ENCODE results near the gene LMO2.

The LMO2 gene

DNA sequence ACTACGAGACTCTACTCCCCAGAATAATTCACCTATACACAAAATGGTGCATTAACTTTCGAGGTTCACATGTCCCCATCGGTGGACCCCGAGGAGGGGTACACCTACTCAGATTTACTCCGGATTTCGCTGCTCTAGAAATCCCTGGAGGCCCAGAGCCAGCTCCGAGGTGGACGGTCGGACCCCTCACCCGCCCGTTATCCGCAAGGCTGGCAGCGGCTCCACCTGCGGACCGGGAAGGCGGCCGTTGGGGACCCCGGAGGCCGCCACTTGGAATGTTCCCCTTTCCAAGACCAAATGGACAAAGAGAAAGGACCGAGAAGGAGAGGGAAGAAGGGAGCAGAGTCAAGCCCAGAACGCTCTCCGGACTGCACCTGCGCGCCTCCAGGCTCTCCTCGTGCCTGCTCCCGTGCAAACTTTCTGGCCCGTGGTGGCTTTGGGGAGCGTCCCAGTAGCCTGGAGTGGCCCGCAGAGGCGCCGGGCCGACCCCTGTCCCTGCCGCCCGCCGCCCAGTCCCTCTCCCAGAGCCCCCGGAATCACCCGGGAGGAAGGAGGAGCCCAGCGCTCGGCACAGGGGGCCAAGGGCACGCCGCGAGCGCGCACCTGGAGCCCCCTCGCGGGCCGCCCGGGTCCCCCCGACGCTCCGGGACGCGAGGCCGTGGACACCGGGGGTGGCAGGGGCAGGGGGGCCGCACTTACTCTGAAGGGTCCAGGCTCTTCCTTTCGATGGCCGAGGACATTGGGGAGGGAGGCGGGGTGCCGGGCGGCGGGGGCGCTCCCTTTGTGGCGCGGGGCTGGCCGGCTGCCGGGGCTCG is 23.0 kb downstream of the LMO2 start:
- intact Hi-C loops (cut with DNase I; ENCODE audit: low total_unique reads): no loop called here
- Histone ChIP-seq H3K4me1 (peaks cover 0 to 22% (median 14%) of the 10 kb centered on the region in 4 donors), H3K27me3 (peaks cover 0 to 51% of the 10 kb centered on the region in 2 donors), H3K36me3 (no peaks in the 10 kb centered on the region), H3K4me3 (peak overlapping the region; percentile 52 to 63), H3K9me3 (no peaks in the 10 kb centered on the region), H3K27ac (peak overlapping the region; percentile 30 to 44)
- DNase-seq: no peak
- TF ChIP-seq, protein P1, sequence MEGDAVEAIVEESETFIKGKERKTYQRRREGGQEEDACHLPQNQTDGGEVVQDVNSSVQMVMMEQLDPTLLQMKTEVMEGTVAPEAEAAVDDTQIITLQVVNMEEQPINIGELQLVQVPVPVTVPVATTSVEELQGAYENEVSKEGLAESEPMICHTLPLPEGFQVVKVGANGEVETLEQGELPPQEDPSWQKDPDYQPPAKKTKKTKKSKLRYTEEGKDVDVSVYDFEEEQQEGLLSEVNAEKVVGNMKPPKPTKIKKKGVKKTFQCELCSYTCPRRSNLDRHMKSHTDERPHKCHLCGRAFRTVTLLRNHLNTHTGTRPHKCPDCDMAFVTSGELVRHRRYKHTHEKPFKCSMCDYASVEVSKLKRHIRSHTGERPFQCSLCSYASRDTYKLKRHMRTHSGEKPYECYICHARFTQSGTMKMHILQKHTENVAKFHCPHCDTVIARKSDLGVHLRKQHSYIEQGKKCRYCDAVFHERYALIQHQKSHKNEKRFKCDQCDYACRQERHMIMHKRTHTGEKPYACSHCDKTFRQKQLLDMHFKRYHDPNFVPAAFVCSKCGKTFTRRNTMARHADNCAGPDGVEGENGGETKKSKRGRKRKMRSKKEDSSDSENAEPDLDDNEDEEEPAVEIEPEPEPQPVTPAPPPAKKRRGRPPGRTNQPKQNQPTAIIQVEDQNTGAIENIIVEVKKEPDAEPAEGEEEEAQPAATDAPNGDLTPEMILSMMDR (IDR thresholded peaks at IDR 0.05): no peak

DNA sequence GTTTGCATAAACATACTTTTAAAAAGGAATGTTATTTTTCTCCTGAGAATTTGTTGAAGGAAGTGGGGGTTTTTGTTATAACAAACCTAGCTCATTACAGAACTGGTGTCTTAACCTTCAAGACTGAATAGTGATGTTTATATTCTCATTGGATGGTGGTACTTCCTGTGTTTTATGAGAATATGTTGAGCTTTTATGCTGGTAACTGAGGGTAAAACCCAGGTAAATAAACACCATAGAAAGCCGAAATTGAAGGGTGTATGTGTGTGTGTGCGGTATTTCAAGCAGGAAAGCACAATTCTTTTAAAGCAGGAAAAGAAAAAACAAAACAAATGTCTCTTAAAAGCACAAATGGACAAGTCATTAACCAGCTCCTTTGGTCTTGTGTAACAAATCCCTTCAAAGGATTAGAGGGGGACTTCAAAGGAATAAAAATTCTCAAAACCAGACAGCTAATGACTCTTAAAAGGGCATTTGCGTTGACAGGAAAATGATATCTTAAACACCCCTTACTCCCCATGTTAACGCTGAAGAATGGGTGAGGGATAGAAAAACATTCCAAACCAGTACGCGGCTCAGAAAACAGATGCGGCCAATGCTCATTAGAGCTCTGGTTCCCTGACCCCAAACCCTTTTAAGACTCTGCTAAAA is 23.8 kb downstream of the LMO2 start:
- TF ChIP-seq, protein P1 (IDR thresholded peaks at IDR 0.05): no peak
- peak overlapping the region; percentile 52 to 63 for H3K4me3 ChIP-seq
- intact Hi-C loops (cut with DNase I; ENCODE audit: low total_unique reads): no loop called here
- H3K36me3 ChIP-seq: no peaks in the 10 kb centered on the region
- H3K27me3 ChIP-seq: peaks cover 0 to 54% of the 10 kb centered on the region in 2 donors
- no peak for DNase-seq
- peaks cover 0 to 22% (median 14%) of the 10 kb centered on the region in 4 donors for H3K4me1 ChIP-seq
- no peak overlapping the region for H3K27ac ChIP-seq
- H3K9me3 ChIP-seq: no peaks in the 10 kb centered on the region

DNA sequence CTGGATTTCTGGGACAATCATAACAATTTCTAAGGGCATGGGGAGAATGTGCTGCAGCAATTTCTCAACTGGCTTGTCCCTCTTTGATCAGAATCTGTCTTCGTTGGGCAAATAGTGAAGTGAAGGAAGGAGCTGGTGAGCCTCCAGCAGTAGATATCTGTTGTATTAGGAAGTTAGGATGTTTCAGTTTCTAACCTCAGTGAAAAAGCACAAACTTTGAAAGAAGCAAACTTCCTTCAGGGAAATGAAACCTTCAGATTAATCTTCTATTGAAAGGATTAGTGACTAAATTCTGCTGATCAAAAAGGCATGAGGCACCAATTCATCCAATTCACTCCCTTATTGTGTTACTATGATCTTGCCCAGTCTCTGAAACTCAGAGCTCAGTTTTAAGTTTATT is 24.3 kb downstream of the LMO2 start:
- Histone ChIP-seq H3K27ac (no peak overlapping the region), H3K36me3 (no peaks in the 10 kb centered on the region), H3K4me1 (peaks cover 0 to 22% (median 14%) of the 10 kb centered on the region in 4 donors), H3K9me3 (no peaks in the 10 kb centered on the region), H3K27me3 (peaks cover 0 to 48% of the 10 kb centered on the region in 2 donors), H3K4me3 (peak overlapping the region in 1 of 2 donors; percentile 52)
- TF ChIP-seq, protein P1 (IDR thresholded peaks at IDR 0.05): no peak
- intact Hi-C loops (cut with DNase I; ENCODE audit: low total_unique reads): no loop called here
- DNase-seq: no peak

DNA sequence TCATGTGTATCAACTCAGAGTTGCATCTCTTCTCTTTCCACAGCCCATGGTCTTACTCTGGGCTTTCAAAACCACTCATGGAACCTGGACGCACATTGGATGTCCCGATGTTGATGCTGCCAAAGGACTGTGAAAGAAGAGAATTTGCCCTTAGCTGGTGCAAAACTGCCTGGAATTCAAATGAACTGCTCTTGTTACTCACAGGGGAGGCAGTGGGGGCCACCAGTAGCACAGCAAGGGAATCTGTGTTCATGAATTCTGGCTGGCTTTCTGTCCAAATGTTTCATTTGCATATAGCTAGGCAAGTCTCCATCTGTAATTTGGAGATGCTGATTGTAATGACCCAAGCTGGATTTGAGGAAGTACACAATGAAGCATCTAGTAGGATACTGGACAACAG is 24.9 kb downstream of the LMO2 start:
- H3K27ac ChIP-seq: no peak overlapping the region
- H3K4me1 ChIP-seq: peaks cover 0 to 22% (median 14%) of the 10 kb centered on the region in 4 donors

DNA sequence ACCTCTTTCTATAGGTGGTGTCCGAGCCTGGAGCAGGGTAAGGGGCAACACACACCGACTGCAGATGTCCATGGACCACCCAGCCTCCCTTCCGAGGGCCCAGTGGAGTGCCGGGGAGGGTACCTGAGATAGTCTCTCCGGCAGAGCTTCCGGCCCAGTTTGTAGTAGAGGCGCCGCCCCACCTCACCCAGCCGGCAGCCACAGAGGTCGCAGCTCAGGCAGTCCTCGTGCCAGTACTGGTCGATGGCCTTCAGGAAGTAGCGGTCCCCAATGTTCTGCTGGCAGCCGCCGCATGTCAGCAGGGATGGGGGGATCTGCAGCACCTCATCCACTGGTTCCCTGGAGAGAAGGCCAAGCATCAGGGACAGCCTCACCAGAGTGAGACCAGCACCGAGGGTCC is 27.4 kb downstream of the LMO2 start:
- H3K9me3 ChIP-seq: no peaks in the 10 kb centered on the region
- intact Hi-C loops (cut with DNase I; ENCODE audit: low total_unique reads): no loop called here
- H3K36me3 ChIP-seq: no peaks in the 10 kb centered on the region
- no peak for DNase-seq
- no peak overlapping the region for H3K27ac ChIP-seq
- H3K27me3 ChIP-seq: peaks cover 0 to 41% of the 10 kb centered on the region in 2 donors
- TF ChIP-seq, protein P1 (IDR thresholded peaks at IDR 0.05): no peak
- H3K4me1 ChIP-seq: peaks cover 0 to 11% (median 8%) of the 10 kb centered on the region in 4 donors
- H3K4me3 ChIP-seq: no peak overlapping the region

More for the DNA sequence above, 24.9 kb downstream of the LMO2 start:
- H3K4me3 ChIP-seq: no peak overlapping the region
- TF ChIP-seq, protein P1 (IDR thresholded peaks at IDR 0.05): no peak
- intact Hi-C loops (cut with DNase I; ENCODE audit: low total_unique reads): no loop called here
- H3K36me3 ChIP-seq: no peaks in the 10 kb centered on the region
- peaks cover 0 to 45% of the 10 kb centered on the region in 2 donors for H3K27me3 ChIP-seq
- no peak for DNase-seq
- H3K9me3 ChIP-seq: no peaks in the 10 kb centered on the region

Measured in tibial artery (tissue), 4 donors.